SU-DHL-6 (cell line): ENCODE results near the gene KATNB1.

Experiments used
- EZH2phosphoT487 ChIP-seq: fragments of 200-600 bp; sonication (generic), shearing (Covaris generic); conservative IDR thresholded peaks from 2 replicates; pipeline ENCODE4 v1.6.1; 2018; ENCODE audit warnings: mild to moderate bottlenecking, antibody characterized with exemption, low read length, moderate library complexity, mixed read lengths
- TF ChIP-seq, protein P1 (sequence below): fragments of 200-600 bp; sonication (generic); IDR thresholded peaks from one replicate; pipeline ENCODE4 v1.5.1; 2017; ENCODE audit warnings: antibody characterized with exemption, mild to moderate bottlenecking, low read length, moderate library complexity; ENCODE audit not compliant: insufficient read depth, poor library complexity, severe bottlenecking

DNA sequence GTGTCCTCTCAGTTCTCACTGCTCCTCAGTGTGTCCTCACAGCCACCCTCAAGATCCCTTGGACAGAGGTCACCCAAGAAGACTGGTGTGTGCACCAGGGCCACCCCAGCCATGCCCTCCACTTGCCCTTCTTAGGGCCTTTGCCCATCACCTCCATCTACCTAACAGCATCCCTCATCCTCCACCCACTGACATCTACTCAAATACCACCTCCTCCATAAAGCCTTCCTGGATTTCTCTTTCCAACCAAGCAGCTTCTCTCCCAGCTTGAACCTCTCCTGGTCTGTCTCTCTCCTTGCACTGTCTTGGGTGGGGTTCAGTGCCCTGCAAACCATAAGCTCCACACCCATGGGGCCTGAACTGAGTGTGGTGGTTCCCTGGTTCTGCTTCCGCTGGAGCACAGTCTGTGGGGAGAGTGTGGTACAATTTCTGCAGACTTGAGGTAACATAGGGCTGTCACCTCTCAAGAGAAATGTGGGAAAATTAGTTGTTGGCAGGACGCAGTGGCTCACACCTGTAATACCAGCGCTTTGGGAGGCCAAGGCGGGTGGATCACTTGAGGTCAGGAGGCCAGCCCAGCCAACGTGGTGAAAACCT is 14.4 kb downstream of the KATNB1 start:
- TF ChIP-seq, protein P1, sequence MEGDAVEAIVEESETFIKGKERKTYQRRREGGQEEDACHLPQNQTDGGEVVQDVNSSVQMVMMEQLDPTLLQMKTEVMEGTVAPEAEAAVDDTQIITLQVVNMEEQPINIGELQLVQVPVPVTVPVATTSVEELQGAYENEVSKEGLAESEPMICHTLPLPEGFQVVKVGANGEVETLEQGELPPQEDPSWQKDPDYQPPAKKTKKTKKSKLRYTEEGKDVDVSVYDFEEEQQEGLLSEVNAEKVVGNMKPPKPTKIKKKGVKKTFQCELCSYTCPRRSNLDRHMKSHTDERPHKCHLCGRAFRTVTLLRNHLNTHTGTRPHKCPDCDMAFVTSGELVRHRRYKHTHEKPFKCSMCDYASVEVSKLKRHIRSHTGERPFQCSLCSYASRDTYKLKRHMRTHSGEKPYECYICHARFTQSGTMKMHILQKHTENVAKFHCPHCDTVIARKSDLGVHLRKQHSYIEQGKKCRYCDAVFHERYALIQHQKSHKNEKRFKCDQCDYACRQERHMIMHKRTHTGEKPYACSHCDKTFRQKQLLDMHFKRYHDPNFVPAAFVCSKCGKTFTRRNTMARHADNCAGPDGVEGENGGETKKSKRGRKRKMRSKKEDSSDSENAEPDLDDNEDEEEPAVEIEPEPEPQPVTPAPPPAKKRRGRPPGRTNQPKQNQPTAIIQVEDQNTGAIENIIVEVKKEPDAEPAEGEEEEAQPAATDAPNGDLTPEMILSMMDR, result no peak
- no peak for TF ChIP-seq EZH2phosphoT487
